Mucosa of descending colon (tissue), 3 donors: ENCODE results near the gene PYM1. TPM values are rescaled to one million over a fixed set of nuclear protein-coding genes. Genes with fewer than 3 reads are reported as not detected.

Experiments used
- ATAC-seq: fragments of 200-7000 bp; cut with Tn5 transposase; one replicate; pipeline ENCODE4 v1.9.1; 2020; ENCODE audit warnings: mild to moderate bottlenecking, moderate library complexity
- DNase-seq, 3 donors: peaks; one replicate each; pipeline ENCODE4 v3.0.0-alpha.2; 2020
- H3K36me3 ChIP-seq: fragments of 200-600 bp; one replicate; pipeline ENCODE4 v1.8.0; 2021; ENCODE audit warnings: low read depth, mild to moderate bottlenecking
- H3K4me1 ChIP-seq: fragments of 200-600 bp; one replicate; pipeline ENCODE4 v1.8.0; 2021; ENCODE audit warnings: low read depth, mild to moderate bottlenecking
- H3K4me3 ChIP-seq: fragments of 200-600 bp; one replicate; pipeline ENCODE4 v1.8.0; 2021; ENCODE audit warnings: mild to moderate bottlenecking
- H3K9me3 ChIP-seq: fragments of 200-600 bp; one replicate; pipeline ENCODE4 v1.8.0; 2021; ENCODE audit warnings: mild to moderate bottlenecking
- CTCF ChIP-seq: fragments of 200-600 bp; IDR thresholded peaks from one replicate; pipeline ENCODE4 v1.8.0; 2022; ENCODE audit warnings: antibody characterized with exemption, mild to moderate bottlenecking
- intact Hi-C, 2 donors: fragments of 100-400 bp; cut with DNase I in 1 of 2; cut with micrococcal nuclease in 1 of 2; formaldehyde crosslinking; loops; one replicate each; pipeline versions ENCODE4 v1.11.0 to v1.11.1; 2022; cut with DNase I, micrococcal nuclease
- total RNA-seq, 3 donors: library from RNA; stranded (reverse); fragmentation: NEBNext Ultra II Directional in 2 of 3; extraction: Animal tissue kit (Norgen Biotek cat#: 25700) in 2 of 3; gene quantifications; one replicate each; pipeline versions ENCODE4 v1.2.1 to v1.2.4, GENCODE V29; 2021 to 2023
- donor health status: DM: no; HTN: no; CAD: no; lungs with moderate emphysema.
- donor health status: DM: no; HTN: no; CAD: no.
- donor health status: DM: no; HTN: yes; CAD: no.

The PYM1 gene
- total RNA-seq, 3 donors from 2014 or later, result 29.7 to 48.8 (median 45.7) TPM

GRCh38 chr12:55901881-55902490 is 25.7 kb downstream of the PYM1 start:
- H3K4me3 ChIP-seq, result no peak overlapping the region
- ATAC-seq (no peak), DNase-seq (no peak)
- no peaks in the 10 kb centered on the region for H3K36me3 ChIP-seq
- TF ChIP-seq CTCF, result no peak
- H3K9me3 ChIP-seq, result no peaks in the 10 kb centered on the region
- no peaks in the 10 kb centered on the region for H3K4me1 ChIP-seq
- intact Hi-C loops, result no loop called here

- H3K4me1 ChIP-seq, result no peaks in the 10 kb centered on the region
- H3K36me3 ChIP-seq, result no peaks in the 10 kb centered on the region
- ATAC-seq (peak; percentile 21), DNase-seq (no peak)
- intact Hi-C loops, result no loop called here
- H3K4me3 ChIP-seq, result no peak overlapping the region
- H3K9me3 ChIP-seq, result no peaks in the 10 kb centered on the region
- no peak for TF ChIP-seq CTCF
Measured at GRCh38 chr12:55899082-55899481, 28.6 kb downstream of the PYM1 start.

GRCh38 chr12:55893723-55894122 is 34.0 kb downstream of the PYM1 start:
- TF ChIP-seq CTCF, result no peak
- ATAC-seq, result no peak

GRCh38 chr12:55891310-55891709 is 36.4 kb downstream of the PYM1 start:
- Histone ChIP-seq H3K4me3 (no peak overlapping the region), H3K36me3 (no peaks in the 10 kb centered on the region), H3K4me1 (no peaks in the 10 kb centered on the region), H3K9me3 (no peaks in the 10 kb centered on the region)
- DNase-seq (no peak), ATAC-seq (no peak)
- intact Hi-C loops, result no loop called here
- TF ChIP-seq CTCF, result no peak

More at GRCh38 chr12:55893723-55894122, 34.0 kb downstream of the PYM1 start:
- Histone ChIP-seq H3K4me3 (no peak overlapping the region), H3K4me1 (no peaks in the 10 kb centered on the region), H3K9me3 (no peaks in the 10 kb centered on the region), H3K36me3 (no peaks in the 10 kb centered on the region)
- intact Hi-C loops, result no loop called here
- no peak for DNase-seq

- no peak for ATAC-seq
- Histone ChIP-seq H3K4me1 (no peaks in the 10 kb centered on the region), H3K36me3 (no peaks in the 10 kb centered on the region), H3K9me3 (no peaks in the 10 kb centered on the region), H3K4me3 (no peak overlapping the region)
- DNase-seq, result no peak
- intact Hi-C loops, result no loop called here
- TF ChIP-seq CTCF, result no peak
Measured at GRCh38 chr12:55885113-55885512, 42.6 kb downstream of the PYM1 start.

GRCh38 chr12:55877824-55878223 is 49.9 kb downstream of the PYM1 start:
- TF ChIP-seq CTCF, result no peak
- no peaks in the 10 kb centered on the region for H3K36me3 ChIP-seq
- H3K4me1 ChIP-seq, result no peaks in the 10 kb centered on the region
- DNase-seq (no peak), ATAC-seq (no peak)
- intact Hi-C loops, result no loop called here
- peaks cover 7% of the 10 kb centered on the region for H3K9me3 ChIP-seq
- no peak overlapping the region for H3K4me3 ChIP-seq
